K562 (cell line): ENCODE results near the gene WASF1. TPM values are rescaled to one million over a fixed set of nuclear protein-coding genes. Genes with fewer than 3 reads are reported as not detected.

Source experiments
- ATAC-seq: fragments of 200-7000 bp; cut with Tn5 transposase; 3 replicates; pipeline ENCODE4 v1.9.1; 2020; ENCODE audit warnings: moderate library complexity
- BruUV-seq: library from RNA; stranded (reverse); fragments of 400-500 nt; replicated peaks from 2 replicates; lab custom pipeline; 2021; lab: Mats Ljungman, UMichigan
- CTCF ChIA-PET: fragments of 300-600 bp; formaldehyde crosslinking; extraction: SDS; loops from one replicate; lab custom pipeline; 2021; ENCODE audit warnings: low intra/inter-chr PET ratio; lab: Yijun Ruan, JAX
- POLR2A ChIA-PET: fragments of 300-600, 350-650 bp; sonication (Branson Sonifier 250); formaldehyde crosslinking; extraction: SDS; loops from one replicate; lab custom pipeline; 2021; ENCODE audit warnings: antibody characterized with exemption, inconsistent platforms; lab: Yijun Ruan, JAX
- DNase-seq, 4 experiments: peaks; one replicate each; pipeline versions ENCODE4 v3.0.0 to v3.0.0-alpha.2; 2011 to 2018; ENCODE audit warnings: low spot score in 3 of 4, mixed read lengths in 3 of 4; ENCODE audit errors: extremely low read depth in 1 of 4
- FAIRE-seq: peaks from 2 replicates; lab custom pipeline; 2011; peaks lifted over from hg19 to GRCh38; lab: Jason Lieb, UNC
- H2AFZ ChIP-seq: 2 replicates; pipeline ENCODE4 v1.6.0; 2011; ENCODE audit warnings: low read depth, low read length, control low read depth, inconsistent platforms
- H3K27ac ChIP-seq: fragments of 200-600 bp; 3 replicates; pipeline ENCODE4 v1.8.0; 2011; ENCODE audit warnings: low read depth, mild to moderate bottlenecking, control low read depth, inconsistent platforms, low read length, moderate library complexity, mixed read lengths; ENCODE audit errors: extremely low read depth
- H3K27me3 ChIP-seq, 2 experiments: fragments of 300-600 bp in 1 of 2; 2 replicates in 1 of 2; 3 replicates in 1 of 2; pipeline versions ENCODE4 v1.6.0 to v1.8.0; 2011; ENCODE audit warnings: inconsistent platforms in 2 of 2, low read length in 2 of 2, mild to moderate bottlenecking in 1 of 2, mixed read lengths in 1 of 2, moderate library complexity in 1 of 2; ENCODE audit not compliant: control insufficient read depth in 2 of 2, insufficient read depth in 2 of 2
- H3K36me3 ChIP-seq: fragments of 300-600 bp; 3 replicates; pipeline ENCODE4 v1.8.0; 2011; ENCODE audit warnings: mild to moderate bottlenecking, low read length, inconsistent platforms; ENCODE audit not compliant: control insufficient read depth, insufficient read depth
- H3K4me1 ChIP-seq, 2 experiments: fragments of 200-600 bp in 1 of 2; replicated peaks in 1 of 2; 2 replicates in 1 of 2; 3 replicates in 1 of 2; pipeline versions ENCODE4 v1.5.1 to v1.8.0; 2011; ENCODE audit warnings: inconsistent platforms in 2 of 2, low read length in 2 of 2, mild to moderate bottlenecking in 1 of 2, mixed read lengths in 1 of 2, moderate library complexity in 1 of 2; ENCODE audit not compliant: control insufficient read depth in 2 of 2, insufficient read depth in 2 of 2
- H3K4me2 ChIP-seq: 2 replicates; pipeline ENCODE4 v1.6.1; 2011; ENCODE audit warnings: low read length, control low read depth, inconsistent platforms, mixed read lengths; ENCODE audit not compliant: insufficient read depth
- H3K4me3 ChIP-seq: fragments of 200-600 bp; sonication (generic), shearing (Covaris generic); 2 replicates; pipeline ENCODE4 v1.5.1; 2016; ENCODE audit warnings: control low read depth, inconsistent platforms
- H3K79me2 ChIP-seq: fragments of 200-600 bp; 3 replicates; pipeline ENCODE4 v1.8.0; 2011; ENCODE audit warnings: low read length, inconsistent platforms; ENCODE audit not compliant: control insufficient read depth, insufficient read depth
- H3K9ac ChIP-seq, 2 experiments: 2 replicates each; pipeline versions ENCODE4 v1.6.0 to v1.6.1; 2011; ENCODE audit warnings: low read depth in 2 of 2, low read length in 2 of 2, control low read depth in 1 of 2, inconsistent platforms in 1 of 2, mild to moderate bottlenecking in 1 of 2, mixed read lengths in 1 of 2; ENCODE audit not compliant: insufficient read depth in 1 of 2
- H3K9me1 ChIP-seq: one replicate; pipeline ENCODE4 v1.6.0; 2011; ENCODE audit warnings: inconsistent platforms, mild to moderate bottlenecking, low read length, moderate library complexity; ENCODE audit not compliant: control insufficient read depth, insufficient read depth
- H3K9me3 ChIP-seq: replicated peaks from 2 replicates; pipeline ENCODE4 v1.5.1; 2011; ENCODE audit warnings: low read depth, low read length, inconsistent platforms; ENCODE audit not compliant: control insufficient read depth, insufficient read depth
- H4K20me1 ChIP-seq: replicated peaks from 2 replicates; pipeline ENCODE4 v1.6.1; 2011; ENCODE audit warnings: low read length, inconsistent platforms, mixed read lengths; ENCODE audit not compliant: control insufficient read depth, insufficient read depth
- ARNT ChIP-seq, 2 experiments: fragments of 450-650 bp; IDR thresholded peaks; 2 replicates each; pipeline ENCODE4 v1.6.1; 2016; ENCODE audit warnings: mild to moderate bottlenecking in 1 of 2
- E2F4 ChIP-seq: sonication (generic); formaldehyde crosslinking; IDR thresholded peaks from 2 replicates; pipeline ENCODE4 v1.8.0; 2022; ENCODE audit warnings: mild to moderate bottlenecking, low read depth, missing genetic modification reagents
- HNRNPK ChIP-seq: fragments of 200-400 bp; formaldehyde crosslinking; IDR thresholded peaks from one replicate; pipeline ENCODE4 v1.6.1; 2018; ENCODE audit warnings: mild to moderate bottlenecking, low read depth, low read length; ENCODE audit not compliant: poor library complexity, severe bottlenecking
- KDM2B ChIP-seq: fragments of 250-450 bp; sonication (Bioruptor Pico); IDR thresholded peaks from 2 replicates; pipeline ENCODE4 v1.8.0; 2021; ENCODE audit warnings: mild to moderate bottlenecking, moderate library complexity
- MTA1 ChIP-seq: fragments of 450-650 bp; IDR thresholded peaks from 2 replicates; pipeline ENCODE4 v1.6.1; 2017; ENCODE audit warnings: borderline replicate concordance
- NFRKB ChIP-seq: fragments of 450-650 bp; IDR thresholded peaks from 2 replicates; pipeline ENCODE4 v1.6.1; 2016; ENCODE audit warnings: low read depth
- POLR3G ChIP-seq: IDR thresholded peaks from 2 replicates; pipeline ENCODE4 v1.6.1; 2011; ENCODE audit not compliant: insufficient read length, insufficient replicate concordance; ENCODE audit errors: extremely low read depth
- THAP7 ChIP-seq: fragments of 250-450 bp; sonication (Bioruptor Pico); IDR thresholded peaks from 2 replicates; pipeline ENCODE4 v1.5.0; 2021
- UBTF ChIP-seq, 2 experiments: IDR thresholded peaks; 2 replicates each; pipeline ENCODE4 v1.6.1; 2012; ENCODE audit warnings: improper control_type of control experiment in 2 of 2, low read depth in 2 of 2, low read length in 2 of 2, borderline replicate concordance in 1 of 2
- ZNF280A ChIP-seq: fragments of 450-650 bp; IDR thresholded peaks from 2 replicates; pipeline ENCODE4 v1.6.1; 2018; ENCODE audit warnings: mild to moderate bottlenecking, low read depth; ENCODE audit not compliant: partially characterized antibody
- ZNF696 ChIP-seq: fragments of 250-450 bp; sonication (Bioruptor Pico); conservative IDR thresholded peaks from 2 replicates; pipeline ENCODE4 v1.4.0; 2020; ENCODE audit warnings: mild to moderate bottlenecking, moderate library complexity
- WGBS: fragments of 100-300 bp; shearing (Covaris generic); methylation state at CpG from one replicate; pipeline ENCODE4 v1.1.6; 2016; ENCODE audit warnings: low coverage, mixed read lengths; ENCODE audit not compliant: insufficient coverage; ENCODE audit errors: missing lambda C conversion rate; 5-methylcytosine and 5-hydroxymethylcytosine counted together
- in situ Hi-C: fragments of 300-500 bp; cut with MboI; formaldehyde crosslinking; loops from 4 replicates; pipeline ENCODE4 v1.15.0; 2018; ENCODE audit warnings: inconsistent platforms, mixed read lengths
- intact Hi-C: fragments of 100-400 bp; cut with micrococcal nuclease; formaldehyde crosslinking; loops from 2 replicates; pipeline ENCODE4 v1.14.2; 2022
- polyA plus RNA-seq, 8 experiments: library from polyadenylated mRNA; depleted of rRNA in 4 of 8; stranded (reverse) in 5 of 8; unstranded in 3 of 8; fragments of >200 nt; fragmentation: Nextera tagmentation in 2 of 8; fragmentation: Illumina TruSeq in 1 of 8; extraction: Ambion mirVana in 2 of 8; extraction: Trizol in 1 of 8; gene quantifications; 2 replicates each; pipeline versions ENCODE4 v1.2.1 to v1.2.3, GENCODE V29; 2011 to 2014; ENCODE audit warnings: inconsistent platforms in 1 of 8, missing spikeins in 1 of 8
- total RNA-seq, 7 experiments: library from RNA; depleted of rRNA in 6 of 7; stranded (reverse); fragments of >200 nt in 6 of 7; fragmentation: Illumina TruSeq in 2 of 7; extraction: Trizol in 2 of 7; gene quantifications; 2 replicates each; pipeline versions ENCODE4 v1.2.1 to v1.2.3, GENCODE V29; 2011 to 2021; ENCODE audit warnings: low replicate concordance in 1 of 7

Gene WASF1
- total and polyA plus RNA-seq, 9 of the 15 experiments (the other 6 are each of a cell fraction or from before 2014, with no cell fraction given): 2.1 to 18.2 (median 7.4) TPM

GRCh38 chr6:110191477-110191876 lies 12.0 kb upstream of the WASF1 start:
- no peak overlapping the region for H2AFZ ChIP-seq
- no peaks in the 10 kb centered on the region for H4K20me1 ChIP-seq
- DNase-seq (no peak), ATAC-seq (no peak), FAIRE-seq (no peak)
- 71% methylated on average over 2 of the region's 2 CpGs for WGBS
- H3K9ac ChIP-seq: no peak overlapping the region
- peaks cover 9% of the 10 kb centered on the region for H3K36me3 ChIP-seq
- ChIA-PET POLR2A (no interaction called here), CTCF (no interaction called here)
- H3K9me1 ChIP-seq: no peaks in the 10 kb centered on the region
- BruUV-seq: no TSS peak
- no peak for TF ChIP-seq NFRKB
- no peak for TF ChIP-seq ZNF696 (CRISPR knock-in tag)
- TF ChIP-seq POLR3G: no peak
- no peak for TF ChIP-seq MTA1
- no peak for TF ChIP-seq THAP7
- no peak for TF ChIP-seq ARNT (IDR thresholded peaks at IDR 0.05)
- no peak for TF ChIP-seq KDM2B
- intact Hi-C loops (no loop called here), in situ Hi-C loops (no loop called here)
- no peak overlapping the region for H3K4me3 ChIP-seq
- H3K9me3 ChIP-seq: no peaks in the 10 kb centered on the region; the same call in 1 of the 2 replicates
- H3K4me1 ChIP-seq: no peaks in the 10 kb centered on the region
- peaks cover 54% of the 10 kb centered on the region for H3K79me2 ChIP-seq
- H3K27me3 ChIP-seq: no peaks in the 10 kb centered on the region
- H3K4me2 ChIP-seq: no peak overlapping the region
- no peak overlapping the region for H3K27ac ChIP-seq

- Histone ChIP-seq H3K4me3 (no peak overlapping the region), H3K4me1 (no peaks in the 10 kb centered on the region), H3K9me3 (no peaks in the 10 kb centered on the region; the same call in 1 of the 2 replicates), H3K27ac (no peak overlapping the region), H3K9me1 (no peaks in the 10 kb centered on the region), H3K79me2 (peaks cover 60% of the 10 kb centered on the region), H2AFZ (no peak overlapping the region), H3K4me2 (no peak overlapping the region), H3K27me3 (no peaks in the 10 kb centered on the region), H3K9ac (no peak overlapping the region), H3K36me3 (peaks cover 13% of the 10 kb centered on the region), H4K20me1 (no peaks in the 10 kb centered on the region)
- POLR2A ChIA-PET: interaction anchor here (1.0 kb wide), 1 partner anchor 9 kb away, joined by 3 read pairs; no protein-coding TSS in a partner anchor
- FAIRE-seq (no peak), DNase-seq (no peak), ATAC-seq (no peak)
- intact Hi-C loops: no loop called here
- BruUV-seq: no TSS peak
- 42% methylated on average over 6 of the region's 6 CpGs for WGBS
- in situ Hi-C loops: no loop called here
- CTCF ChIA-PET: no interaction called here
- no peak for TF ChIP-seq UBTF (IDR thresholded peaks at IDR 0.05; ENCODE audit: borderline replicate concordance in 1 of 2, low read depth in 2 of 2, low read length in 2 of 2)
- TF ChIP-seq E2F4 (CRISPR knock-in tag): no peak
- TF ChIP-seq HNRNPK: no peak
- no peak for TF ChIP-seq ZNF280A
These were observed 11.3 kb upstream of the WASF1 start for GRCh38 chr6:110190726-110191125.
